GM21360 (cell line): ENCODE data around the gene TSHZ3.

Experiments
- ATAC-seq: cut with Tn5 transposase; IDR thresholded peaks from one replicate; pipeline ENCODE4 v1.9.1; 2021; ENCODE audit warnings: mild to moderate bottlenecking, moderate library complexity; ENCODE audit not compliant: unreplicated experiment

TSHZ3 gene

DNA sequence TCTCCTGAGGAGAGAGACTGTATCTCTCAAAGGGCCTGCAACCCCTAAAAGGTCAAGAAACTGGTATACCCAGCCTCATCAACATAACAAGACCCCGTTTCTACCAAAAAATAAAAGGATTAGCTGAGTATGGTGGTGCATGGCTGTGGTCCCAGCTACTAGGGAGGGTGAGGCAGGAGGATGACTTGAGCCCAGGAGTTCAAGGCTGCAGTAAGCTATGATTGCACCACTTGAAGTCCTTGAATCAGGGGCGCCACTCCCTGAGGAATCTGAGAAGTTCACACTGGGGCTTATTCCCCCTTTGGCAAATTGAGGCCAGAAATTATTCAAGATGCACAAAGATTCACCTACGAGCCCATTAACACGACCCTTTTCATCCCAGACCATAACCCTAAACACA, 83.0 kb downstream of the TSHZ3 start:
- ATAC-seq: no peak

DNA sequence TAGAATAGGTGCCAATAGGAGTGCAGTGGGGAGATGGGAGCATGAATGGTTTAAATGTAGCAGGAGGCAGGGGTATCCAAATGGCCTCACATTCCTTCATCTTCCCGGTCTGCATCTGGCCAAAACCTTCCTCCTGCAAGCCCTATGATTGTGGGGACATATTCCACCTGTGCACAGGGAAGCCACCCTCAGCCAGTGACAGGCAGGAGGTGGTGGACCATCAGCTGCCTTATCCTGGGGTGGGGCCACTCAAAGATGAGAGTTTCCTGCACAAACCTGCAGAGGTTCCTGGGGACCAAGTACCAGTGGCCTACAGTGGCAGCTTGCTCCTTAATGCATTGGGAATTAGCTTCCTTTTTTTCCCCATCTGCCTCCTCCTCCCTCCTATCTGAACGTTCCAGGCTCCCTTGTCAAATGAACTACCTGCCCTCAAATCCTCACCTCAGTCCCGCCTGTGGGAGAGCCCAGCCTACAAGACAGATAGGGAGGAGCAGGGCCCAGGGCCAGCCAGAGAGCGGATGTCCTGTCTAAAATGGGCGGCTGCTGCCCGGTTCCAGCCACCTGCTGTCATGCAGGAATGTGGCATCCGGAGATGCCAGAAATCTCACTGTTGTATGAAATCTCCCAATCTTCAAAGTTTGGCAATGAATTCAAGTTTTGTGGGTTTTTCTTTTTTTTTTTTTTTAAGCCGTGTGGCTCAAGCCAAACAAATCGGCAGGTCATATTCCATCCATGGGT, 85.0 kb downstream of the TSHZ3 start:
- ATAC-seq: no peak

DNA sequence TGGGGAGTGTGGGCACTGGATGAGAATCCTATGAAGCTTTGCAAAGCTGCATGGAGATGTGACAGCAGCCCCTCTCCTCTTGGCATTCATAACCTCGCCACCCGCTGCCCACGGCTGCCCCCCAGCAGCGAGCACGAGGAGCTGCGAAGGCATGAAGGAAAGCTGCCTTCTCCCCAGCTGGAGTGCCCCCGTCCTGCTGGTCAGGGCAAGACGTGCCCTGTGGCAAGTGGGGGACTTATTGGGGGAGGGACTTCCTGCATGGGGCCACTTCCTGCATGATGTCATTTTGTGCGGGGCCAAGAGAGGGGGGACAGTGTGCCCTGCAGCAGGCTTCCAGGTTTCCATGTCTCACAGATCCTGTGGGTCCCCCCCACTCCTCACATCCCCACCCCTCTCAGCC, 85.9 kb downstream of the TSHZ3 start:
- no peak for ATAC-seq

DNA sequence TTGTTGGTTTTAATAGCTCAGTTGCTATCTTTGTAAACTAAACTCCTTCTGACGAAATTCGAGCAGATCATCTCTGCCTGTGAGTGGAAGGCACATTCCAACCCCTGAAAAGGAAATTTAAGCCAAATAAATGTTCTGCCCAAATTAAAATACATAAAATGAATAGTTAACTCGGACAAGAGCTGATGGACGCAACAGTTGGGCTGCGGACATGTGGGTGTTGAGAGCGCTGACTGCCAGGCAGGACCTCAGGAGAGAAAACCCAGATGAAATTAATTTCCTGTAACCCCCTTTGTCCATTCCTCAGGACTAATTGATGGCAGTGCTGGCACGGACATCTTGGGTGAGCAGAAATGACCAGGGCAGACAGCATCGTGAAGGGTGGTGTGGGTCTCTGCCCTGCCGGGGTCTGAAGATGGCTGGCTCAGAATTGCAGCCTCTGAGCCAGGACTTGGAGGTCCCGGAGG, 86.5 kb downstream of the TSHZ3 start:
- ATAC-seq: no peak

DNA sequence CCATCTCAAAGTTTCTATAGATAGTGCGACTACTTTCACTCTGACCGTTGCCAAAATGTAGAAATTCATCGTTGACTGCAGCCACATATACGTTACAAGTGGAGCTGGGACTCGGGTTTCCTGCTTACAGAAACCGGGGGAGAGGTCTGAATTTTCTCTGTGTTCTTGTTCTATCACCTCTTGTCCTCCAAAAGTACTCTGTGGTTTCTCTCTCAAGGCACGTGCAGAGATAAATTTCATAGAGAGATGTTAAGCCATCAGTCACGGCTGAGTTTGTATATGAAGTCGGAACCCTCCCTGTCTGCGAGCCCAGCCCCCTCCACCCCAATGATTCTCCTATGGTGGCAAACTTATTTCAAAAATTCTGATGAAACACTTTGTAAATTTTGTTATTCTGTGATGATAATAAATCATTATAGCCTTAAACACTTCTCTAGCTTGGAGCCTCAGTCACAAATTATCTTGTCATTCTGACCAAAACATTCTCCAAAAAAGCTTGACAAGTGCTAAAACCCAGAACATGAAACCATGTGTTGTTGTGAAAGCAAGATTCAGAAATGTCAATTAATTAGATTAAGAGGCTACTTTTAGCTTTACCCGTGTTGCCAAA, 87.5 kb downstream of the TSHZ3 start:
- ATAC-seq: no peak

DNA sequence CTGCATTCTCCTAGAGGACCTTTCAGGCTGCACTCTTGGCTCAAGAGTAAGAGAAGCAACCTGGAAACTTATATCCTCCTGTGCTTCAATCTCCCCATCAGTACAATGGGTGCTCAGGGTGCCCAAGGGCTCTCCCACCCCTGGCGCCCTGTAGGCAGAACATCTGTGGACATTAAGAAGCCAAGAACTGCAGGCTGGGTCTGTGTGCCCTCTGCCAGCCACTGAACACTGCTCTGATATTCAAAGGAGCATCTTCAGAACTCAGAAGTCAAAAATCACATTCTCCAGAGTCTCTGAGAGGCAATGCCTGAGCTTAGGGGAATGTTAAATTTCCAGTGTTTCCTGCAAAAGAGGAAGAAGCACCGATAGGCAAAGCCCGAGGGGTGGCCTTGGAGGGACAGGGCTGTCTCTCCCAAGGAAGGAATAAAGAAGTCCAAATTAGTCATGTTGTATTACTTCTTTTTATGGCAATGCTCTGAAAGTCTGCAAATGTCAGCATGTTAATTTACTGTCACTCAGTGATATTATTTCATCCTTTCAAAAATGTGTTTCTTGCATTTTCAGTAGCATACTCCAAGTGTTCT, 88.1 kb downstream of the TSHZ3 start:
- ATAC-seq: no peak

DNA sequence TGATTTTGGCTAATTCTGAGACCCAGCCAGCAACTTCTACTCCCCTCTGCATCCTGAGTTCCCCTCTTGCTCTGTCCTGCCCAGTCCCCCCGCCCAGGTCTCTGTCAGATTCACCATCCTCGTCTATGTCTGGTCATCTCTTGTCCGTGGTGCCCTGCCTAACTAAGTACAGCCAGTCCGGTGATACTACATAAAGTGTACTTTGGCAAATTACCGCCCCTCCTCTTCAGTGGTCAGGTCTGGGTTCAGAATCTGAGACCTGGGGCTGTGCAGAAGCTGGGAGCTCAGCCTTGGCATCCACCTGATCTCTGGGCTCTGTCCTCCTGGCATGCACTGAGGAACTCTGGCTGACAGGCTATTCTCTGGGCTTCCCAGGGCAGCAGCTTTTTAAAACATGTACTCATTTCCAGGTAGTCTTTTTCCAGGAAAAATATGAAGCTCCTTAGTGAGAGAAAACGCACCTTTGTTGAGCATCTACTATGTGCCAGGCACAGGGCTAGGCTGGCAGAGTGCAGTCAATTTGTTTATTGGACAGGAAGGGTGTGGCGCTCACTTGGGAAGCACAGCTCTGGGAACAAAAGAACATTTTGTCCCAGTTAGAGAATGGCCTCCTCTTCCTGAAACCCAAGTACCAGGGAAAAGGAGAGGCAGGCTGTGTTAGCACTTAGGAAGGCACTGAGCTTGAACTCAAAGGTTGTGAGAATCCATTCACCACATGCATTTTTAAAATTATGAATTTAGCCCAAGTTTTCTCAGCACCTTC, 88.9 kb downstream of the TSHZ3 start:
- no peak for ATAC-seq

DNA sequence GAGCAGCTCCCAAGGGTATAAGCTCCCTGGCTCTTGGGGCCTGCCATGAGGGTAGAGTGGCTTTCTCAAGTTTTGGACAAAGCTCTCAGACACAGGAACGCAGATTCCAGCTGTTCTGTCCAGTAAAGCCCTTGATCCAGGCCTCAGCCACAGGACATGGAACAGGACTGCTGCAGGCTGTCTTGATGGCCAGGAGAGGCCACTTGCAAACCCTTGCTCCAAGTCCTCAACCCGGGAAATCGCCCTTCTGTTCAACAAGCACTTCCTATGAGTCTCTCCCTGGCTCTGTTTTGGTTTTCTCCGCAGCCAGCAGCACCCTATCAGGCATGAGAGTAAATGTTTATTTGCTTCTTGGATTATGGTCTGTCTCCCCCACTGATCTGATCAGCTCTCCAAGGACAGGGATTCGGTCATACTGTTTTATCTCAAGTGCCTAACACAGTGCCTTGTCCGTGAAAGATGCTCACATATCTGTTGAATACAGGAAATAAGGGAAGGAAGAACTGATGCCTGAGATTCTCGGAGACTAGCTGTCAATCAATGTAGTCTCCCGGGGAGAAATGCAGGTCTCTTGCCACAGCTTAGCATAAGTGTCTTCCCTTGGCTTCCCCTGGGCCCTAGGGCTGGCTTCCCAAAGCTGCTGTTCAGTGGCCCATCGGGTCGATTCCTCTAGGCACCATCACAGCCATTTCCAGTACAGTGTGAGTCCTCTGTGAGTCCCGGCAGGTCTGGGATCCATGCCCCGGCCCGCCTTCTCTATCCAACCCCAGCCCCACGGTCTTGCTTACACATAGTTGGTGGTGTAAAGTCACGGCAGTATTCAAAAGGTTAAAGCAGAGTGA, 90.8 kb downstream of the TSHZ3 start:
- no peak for ATAC-seq

DNA sequence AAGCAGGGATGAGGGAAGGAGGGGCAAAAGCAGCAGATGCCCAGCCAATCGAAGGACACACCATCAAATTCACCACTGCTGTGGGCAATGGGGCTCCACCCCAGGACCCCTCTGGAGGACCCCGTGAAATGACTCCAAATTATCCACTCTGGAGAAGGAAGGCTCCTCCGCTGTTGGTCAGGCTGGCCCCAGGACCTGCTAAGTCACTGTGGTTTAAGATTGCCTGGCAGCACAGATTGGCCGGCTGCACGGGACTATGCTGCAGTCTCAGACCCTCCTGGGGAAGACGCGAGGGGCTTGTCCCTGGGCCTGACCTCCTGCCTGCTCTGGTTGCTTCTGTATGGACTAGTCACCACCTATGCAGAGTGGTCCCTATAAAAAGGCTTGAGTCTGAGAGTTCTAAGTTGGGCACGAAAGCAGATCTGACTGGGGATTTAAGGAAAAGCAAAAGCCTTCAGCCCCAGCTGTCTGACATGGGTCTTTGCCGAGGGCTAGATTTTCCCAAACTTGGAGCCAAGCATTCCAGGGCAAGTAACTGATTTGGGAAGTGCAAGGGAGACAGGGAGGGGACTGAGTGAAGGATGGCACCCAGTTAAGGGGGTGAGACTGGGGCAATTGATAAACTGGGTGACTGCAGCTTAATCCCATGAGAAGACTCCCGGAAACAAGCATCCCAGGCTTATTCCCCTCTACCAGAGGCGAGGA, 91.7 kb downstream of the TSHZ3 start:
- ATAC-seq: no peak

DNA sequence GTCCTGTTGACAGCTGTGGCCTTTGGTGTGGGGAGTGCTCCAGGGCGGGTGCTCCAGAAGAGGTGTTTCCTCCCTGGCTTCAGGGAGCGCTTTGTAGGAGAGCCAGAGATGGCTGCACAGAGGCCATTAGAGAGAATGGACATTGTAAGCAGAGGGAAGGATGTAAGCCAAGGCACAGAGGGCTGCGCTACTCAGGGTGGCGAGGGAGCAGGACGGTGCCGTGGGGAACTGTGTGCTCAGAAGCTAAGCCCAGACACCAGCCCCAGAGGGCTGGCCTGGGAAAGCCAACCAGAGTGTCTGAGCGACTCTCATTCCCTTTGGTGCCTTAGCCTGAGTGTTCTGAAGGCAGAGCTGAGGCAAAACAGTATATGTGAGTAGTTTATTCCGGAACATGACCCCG, 92.2 kb downstream of the TSHZ3 start:
- no peak for ATAC-seq

DNA sequence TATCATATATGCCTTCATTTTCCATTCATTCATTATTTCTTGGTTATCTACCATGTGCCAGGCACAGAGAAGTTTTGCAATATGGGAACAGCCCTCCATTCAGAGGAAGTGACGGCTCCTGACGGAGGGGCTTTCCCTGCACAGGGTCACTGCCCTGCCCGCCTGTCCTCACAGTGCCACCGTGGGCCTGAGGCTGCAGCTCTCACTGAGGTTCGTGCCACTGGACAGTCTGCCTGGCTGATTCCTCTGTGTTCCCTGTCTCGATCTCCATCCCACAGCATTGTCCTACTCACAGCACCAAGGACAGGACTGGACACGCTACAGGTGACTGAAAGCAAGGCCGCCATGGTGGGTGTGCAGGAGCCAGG, 92.7 kb downstream of the TSHZ3 start:
- no peak for ATAC-seq

DNA sequence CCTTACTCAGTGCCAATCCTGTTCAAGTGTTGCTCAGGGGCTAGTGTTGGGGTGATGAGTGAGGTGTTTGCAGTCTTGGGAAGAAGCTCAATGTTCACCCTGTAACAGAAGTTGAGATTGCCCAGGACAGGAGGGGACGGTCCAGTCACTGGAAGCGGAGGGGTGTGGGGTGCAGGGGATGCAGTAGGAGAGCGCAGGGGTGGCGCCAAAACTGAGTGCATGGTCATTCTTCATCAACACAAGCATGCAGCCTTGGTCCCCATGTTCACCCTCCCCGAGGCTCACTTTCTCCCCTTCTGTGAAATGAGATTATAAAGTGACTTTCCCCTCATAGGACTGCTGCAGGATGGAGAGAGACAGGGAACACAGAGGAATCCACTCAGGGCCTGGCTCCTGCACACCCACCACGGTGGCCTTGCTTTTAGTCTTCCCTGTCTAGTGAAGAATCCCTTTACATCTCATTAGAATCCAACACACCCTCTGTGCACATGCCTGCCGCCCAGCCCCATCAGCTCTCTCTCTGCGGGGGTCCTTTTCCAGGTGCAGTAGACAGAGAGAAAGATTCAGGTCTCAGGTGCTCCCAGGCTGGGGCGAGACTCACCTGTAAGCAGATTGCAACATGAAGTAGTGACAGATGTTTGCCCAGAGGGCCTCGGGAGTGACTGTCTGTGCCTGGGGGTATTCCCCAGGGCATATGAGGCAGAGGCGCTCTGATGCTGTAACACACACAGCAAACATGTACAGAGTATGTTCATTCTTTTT, 93.2 kb downstream of the TSHZ3 start:
- ATAC-seq: no peak

DNA sequence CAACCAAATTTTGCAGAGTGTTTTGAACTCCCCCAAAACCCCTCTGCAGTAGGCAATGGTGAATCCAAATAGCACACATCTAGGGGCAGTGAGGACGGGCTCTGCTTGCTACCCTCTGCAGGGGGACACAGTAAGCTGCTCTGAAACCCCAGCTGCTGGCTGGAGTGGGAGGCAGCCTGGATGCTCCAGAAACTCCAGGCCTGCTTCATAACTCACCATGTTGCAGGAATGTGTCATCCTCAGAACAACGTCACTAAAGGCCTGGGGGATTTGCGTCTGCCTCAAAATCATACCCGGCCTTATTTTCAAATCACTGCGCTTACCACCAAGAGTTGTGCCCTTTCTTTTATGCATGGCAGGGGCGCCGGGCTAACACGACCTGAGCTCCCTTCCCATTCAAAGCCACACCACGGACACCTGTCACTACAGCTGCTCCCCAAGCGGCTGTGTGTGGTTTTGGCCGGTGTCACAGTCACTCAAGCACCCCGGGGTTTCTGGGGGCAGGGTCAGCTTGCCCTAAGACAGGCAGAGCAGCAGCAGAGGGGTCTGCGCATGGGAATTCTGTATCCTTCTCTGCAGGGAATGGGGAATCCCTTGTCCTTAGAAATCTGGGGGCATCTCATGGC, 93.9 kb downstream of the TSHZ3 start:
- ATAC-seq: no peak

DNA sequence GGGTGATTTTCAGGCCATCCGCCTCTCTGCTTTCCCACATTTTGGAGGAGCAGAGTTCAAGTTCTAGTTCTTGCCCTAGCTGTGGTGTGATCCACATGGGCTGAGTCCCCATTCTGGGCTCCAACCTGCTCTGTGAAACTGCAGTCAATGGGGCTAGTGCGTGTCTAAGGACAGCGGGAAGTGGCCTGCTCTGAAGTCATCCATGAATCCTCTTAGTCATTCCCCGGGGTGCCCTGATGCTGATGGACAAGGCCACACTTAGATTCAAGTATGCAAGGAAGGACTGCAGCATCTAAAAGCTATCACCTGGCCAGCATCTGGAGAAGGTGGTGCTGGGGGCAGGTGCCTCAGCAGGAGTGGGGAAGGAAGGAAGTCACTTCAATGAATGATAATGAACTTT, 94.6 kb downstream of the TSHZ3 start:
- ATAC-seq: no peak

DNA sequence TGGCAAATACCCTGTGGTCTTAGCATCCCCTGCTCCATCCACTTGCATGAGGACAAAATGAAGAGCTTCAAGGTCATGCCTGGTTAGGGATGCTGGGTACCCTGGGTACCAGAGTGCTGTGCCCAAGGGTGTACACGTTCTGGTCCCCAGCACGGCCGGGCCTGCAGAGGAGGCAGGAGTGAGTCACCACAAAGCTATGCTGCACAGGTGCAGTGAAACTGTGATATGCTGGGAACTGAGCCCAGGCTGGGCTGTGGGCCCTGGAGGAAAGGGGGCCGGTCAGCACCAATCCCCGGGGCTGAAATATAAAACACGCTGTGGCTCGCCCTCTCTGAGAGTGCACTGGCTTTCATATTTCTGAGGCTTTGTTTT, 95.1 kb downstream of the TSHZ3 start:
- no peak for ATAC-seq

DNA sequence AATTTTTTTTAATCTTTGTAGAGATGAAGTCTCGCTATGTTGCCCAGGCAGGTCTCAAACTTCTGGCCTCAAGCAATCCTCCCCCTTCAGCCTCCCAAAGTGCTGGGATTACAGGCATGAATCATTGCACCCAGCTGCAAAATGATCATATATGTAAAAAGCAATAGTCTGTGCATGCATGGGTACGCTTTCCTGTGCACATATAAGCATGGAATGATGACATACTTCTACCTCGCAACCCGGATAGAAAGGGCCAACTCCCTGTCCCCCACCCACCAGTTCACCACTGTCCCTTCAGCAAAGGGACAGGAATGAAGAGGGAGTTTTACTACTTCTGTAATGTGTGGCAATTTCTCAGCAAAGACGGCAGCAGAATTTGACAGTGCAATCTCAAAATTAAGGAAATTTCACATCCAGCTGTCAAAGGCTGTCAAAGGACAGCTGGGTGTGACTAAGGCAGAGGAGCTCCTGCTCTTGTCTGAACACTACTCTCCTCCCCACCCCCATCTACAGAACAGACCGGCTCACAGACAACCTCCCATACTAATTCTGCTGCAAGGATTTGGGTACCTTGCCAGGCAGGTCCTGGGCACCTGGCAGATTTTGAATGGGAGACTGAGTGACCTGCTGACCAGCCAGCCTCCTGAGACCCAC, 95.6 kb downstream of the TSHZ3 start:
- ATAC-seq: no peak

DNA sequence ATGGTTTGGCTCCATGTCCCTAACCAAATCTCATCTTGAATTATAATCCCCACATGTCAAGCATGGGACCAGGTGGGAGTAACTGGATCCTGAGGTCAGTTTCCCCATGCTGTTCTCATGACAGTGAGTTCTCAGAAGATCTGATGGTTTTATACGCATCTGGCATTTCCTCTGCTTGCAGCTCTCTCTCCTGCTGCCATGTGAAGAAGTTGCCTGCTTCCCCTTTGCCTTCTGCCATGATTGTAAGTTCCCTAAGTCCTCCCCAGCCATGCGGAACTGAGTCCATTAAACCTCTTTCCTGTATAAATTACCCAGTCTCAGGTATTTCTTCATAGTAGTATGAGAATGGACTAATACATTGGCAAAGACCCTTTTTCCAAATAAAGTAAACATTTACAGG, 96.8 kb downstream of the TSHZ3 start:
- no peak for ATAC-seq

DNA sequence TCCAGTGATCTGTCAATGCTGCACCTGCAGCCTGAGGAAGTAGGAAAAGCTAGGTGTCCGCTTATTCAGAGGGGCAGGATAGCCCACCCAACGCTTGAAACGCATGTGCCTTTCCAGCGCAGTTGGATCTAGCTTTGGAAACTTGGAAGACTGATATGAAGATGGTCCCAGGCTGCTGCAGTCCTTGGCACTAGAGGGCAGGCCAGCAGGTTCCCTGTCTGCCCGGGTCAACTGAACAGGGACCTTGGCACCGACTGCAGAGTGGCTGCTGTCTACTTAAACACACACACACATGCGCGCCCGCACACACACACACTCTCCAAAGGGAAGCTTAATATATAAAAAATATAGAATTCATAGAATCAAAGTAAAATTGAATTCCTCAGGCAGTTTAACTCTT, 100.0 kb downstream of the TSHZ3 start:
- no peak for ATAC-seq

DNA sequence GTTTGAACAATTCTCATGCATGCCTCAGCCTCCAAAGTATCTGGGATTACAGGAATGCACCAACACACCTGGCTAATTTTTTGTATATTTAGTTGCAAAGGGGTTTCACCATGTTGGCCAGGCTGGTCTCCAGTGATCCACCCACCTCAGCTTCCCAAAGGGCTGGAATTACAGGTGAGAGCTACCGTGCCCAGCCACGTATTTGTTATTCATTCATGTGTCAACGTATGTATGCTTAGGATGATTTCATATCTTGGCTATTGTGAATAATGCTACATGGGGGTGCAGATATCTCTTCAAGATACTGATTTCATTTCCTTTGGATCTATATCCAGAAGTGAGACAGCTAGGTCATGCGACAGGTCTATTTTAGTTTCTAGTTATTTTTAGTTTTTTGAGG, 113.4 kb downstream of the TSHZ3 start:
- no peak for ATAC-seq
